MM.1S (cell line): ENCODE results near the gene SLX9.
"Not testable (repeated sequence)": the region's sequence is repeated elsewhere in the genome, so short reads cannot be mapped to it uniquely, and the experiment has no call there.

Experiments
- DNase-seq: peaks from one replicate; pipeline ENCODE4 v3.0.0-alpha.2; 2015
- H2AFZ ChIP-seq: fragments of 300-600 bp; sonication (generic); 2 replicates; pipeline ENCODE4 v1.6.0; 2016; ENCODE audit warnings: antibody characterized with exemption, low read length
- H3F3A ChIP-seq: fragments of 300-600 bp; sonication (generic); 2 replicates; pipeline ENCODE4 v1.6.1; 2016; ENCODE audit warnings: mild to moderate bottlenecking, antibody characterized with exemption, low read length, moderate library complexity, mixed read lengths; ENCODE audit not compliant: insufficient read depth
- H3K27ac ChIP-seq: fragments of 300-600 bp; sonication (generic); 2 replicates; pipeline ENCODE4 v1.5.1; 2016; ENCODE audit warnings: mild to moderate bottlenecking, low read length
- H3K27me3 ChIP-seq: fragments of 300-600 bp; sonication (generic); replicated peaks from 2 replicates; pipeline ENCODE4 v1.6.0; 2016; ENCODE audit warnings: low read length; ENCODE audit not compliant: insufficient read depth
- H3K36me3 ChIP-seq: fragments of 300-600 bp; sonication (generic); replicated peaks from 2 replicates; pipeline ENCODE4 v1.6.1; 2016; ENCODE audit warnings: mild to moderate bottlenecking, low read length, mixed read lengths; ENCODE audit not compliant: insufficient read depth
- H3K4me1 ChIP-seq: fragments of 300-600 bp; sonication (generic); 2 replicates; pipeline ENCODE4 v1.6.1; 2016; ENCODE audit warnings: low read length, mixed read lengths
- H3K4me2 ChIP-seq: fragments of 300-600 bp; sonication (generic); 2 replicates; pipeline ENCODE4 v1.6.0; 2016; ENCODE audit warnings: low read depth, low read length
- H3K4me3 ChIP-seq: fragments of 300-600 bp; sonication (generic); 2 replicates; pipeline ENCODE4 v1.5.1; 2016; ENCODE audit warnings: low read length, mixed read lengths
- H3K79me2 ChIP-seq: fragments of 300-600 bp; sonication (generic); 2 replicates; pipeline ENCODE4 v1.6.1; 2016; ENCODE audit warnings: mixed run types, low read length, mixed read lengths
- H3K9ac ChIP-seq: fragments of 300-600 bp; sonication (generic); 2 replicates; pipeline ENCODE4 v1.6.1; 2016; ENCODE audit warnings: low read length, mixed read lengths
- H3K9me2 ChIP-seq: fragments of 300-600 bp; sonication (generic); replicated peaks from 2 replicates; pipeline ENCODE4 v1.6.1; 2016; ENCODE audit warnings: mild to moderate bottlenecking, low read length, mixed read lengths; ENCODE audit not compliant: insufficient read depth
- H3K9me3 ChIP-seq: fragments of 300-600 bp; sonication (generic); replicated peaks from 2 replicates; pipeline ENCODE4 v1.6.1; 2016; ENCODE audit warnings: mild to moderate bottlenecking, low read length, mixed read lengths; ENCODE audit not compliant: insufficient read depth
- H4K20me1 ChIP-seq: fragments of 300-600 bp; sonication (generic); 2 replicates; pipeline ENCODE4 v1.6.1; 2016; ENCODE audit warnings: mild to moderate bottlenecking, low read length, moderate library complexity, mixed read lengths; ENCODE audit not compliant: insufficient read depth
- EZH2 ChIP-seq: fragments of 300-600 bp; sonication (generic); optimal IDR thresholded peaks from 2 replicates; pipeline ENCODE3; 2017; ENCODE audit warnings: low read depth, mild to moderate bottlenecking, antibody characterized with exemption, low read length, mixed read lengths
- EZH2phosphoT487 ChIP-seq: fragments of 300-600 bp; sonication (generic); IDR thresholded peaks from 2 replicates; pipeline ENCODE4 v1.6.1; 2018; ENCODE audit warnings: antibody characterized with exemption, low read length
- TF ChIP-seq, protein P1 (sequence below): fragments of 300-600 bp; sonication (generic); IDR thresholded peaks from 2 replicates; pipeline ENCODE4 v1.5.1; 2016; ENCODE audit warnings: antibody characterized with exemption, low read length, mixed read lengths

The SLX9 gene

DNA sequence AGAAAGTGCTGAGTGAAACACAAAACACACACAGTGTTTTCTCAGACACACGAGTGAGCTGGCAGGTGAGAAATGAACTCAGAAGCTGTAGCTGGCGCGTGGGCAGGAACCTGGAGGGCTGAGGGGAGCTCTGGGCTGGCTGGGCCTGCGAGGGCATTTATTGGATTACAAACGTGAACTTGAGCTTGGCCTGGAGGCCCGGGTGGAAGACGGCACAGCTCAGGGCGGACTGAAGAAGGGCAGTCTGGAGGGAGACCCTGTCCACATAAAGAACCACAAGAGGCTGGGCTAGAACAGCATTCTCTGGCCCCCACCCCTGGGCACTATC lies 82.5 kb downstream of the SLX9 start:
- Histone ChIP-seq H3K79me2 (no peaks in the 10 kb centered on the region), H3K9me3 (no peaks in the 10 kb centered on the region), H3K9ac (no peak overlapping the region), H3K4me3 (no peak overlapping the region), H3K9me2 (no peaks in the 10 kb centered on the region), H3K27me3 (peaks cover 92% of the 10 kb centered on the region), H3K4me1 (no peaks in the 10 kb centered on the region), H2AFZ (no peak overlapping the region), H3K4me2 (no peak overlapping the region), H4K20me1 (no peaks in the 10 kb centered on the region), H3K36me3 (no peaks in the 10 kb centered on the region), H3F3A (no peaks in the 10 kb centered on the region), H3K27ac (no peak overlapping the region)
- TF ChIP-seq EZH2phosphoT487 (no peak), EZH2 (no peak)
- TF ChIP-seq, protein P1, sequence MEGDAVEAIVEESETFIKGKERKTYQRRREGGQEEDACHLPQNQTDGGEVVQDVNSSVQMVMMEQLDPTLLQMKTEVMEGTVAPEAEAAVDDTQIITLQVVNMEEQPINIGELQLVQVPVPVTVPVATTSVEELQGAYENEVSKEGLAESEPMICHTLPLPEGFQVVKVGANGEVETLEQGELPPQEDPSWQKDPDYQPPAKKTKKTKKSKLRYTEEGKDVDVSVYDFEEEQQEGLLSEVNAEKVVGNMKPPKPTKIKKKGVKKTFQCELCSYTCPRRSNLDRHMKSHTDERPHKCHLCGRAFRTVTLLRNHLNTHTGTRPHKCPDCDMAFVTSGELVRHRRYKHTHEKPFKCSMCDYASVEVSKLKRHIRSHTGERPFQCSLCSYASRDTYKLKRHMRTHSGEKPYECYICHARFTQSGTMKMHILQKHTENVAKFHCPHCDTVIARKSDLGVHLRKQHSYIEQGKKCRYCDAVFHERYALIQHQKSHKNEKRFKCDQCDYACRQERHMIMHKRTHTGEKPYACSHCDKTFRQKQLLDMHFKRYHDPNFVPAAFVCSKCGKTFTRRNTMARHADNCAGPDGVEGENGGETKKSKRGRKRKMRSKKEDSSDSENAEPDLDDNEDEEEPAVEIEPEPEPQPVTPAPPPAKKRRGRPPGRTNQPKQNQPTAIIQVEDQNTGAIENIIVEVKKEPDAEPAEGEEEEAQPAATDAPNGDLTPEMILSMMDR, result no peak
- no peak for DNase-seq

DNA sequence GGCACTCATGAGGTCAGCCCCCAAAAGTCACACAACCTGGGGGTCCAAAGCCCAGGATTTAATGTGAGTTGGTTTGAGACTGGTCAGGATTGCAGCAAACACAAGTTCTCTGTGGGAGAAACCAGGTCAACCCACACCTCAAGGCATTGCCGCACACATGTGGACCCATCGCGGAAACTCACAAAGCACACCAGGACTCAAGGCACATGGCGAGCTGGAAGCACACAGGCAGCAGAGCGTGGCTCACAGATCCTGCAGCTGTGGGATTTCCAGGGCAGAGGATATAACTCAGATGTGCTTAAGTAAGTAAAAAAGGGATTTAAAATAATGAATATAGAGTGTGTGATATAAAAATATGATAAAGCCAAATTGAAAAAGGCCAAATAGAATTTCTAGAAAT lies 82.9 kb downstream of the SLX9 start:
- no peaks in the 10 kb centered on the region for H3K9me2 ChIP-seq
- no peak overlapping the region for H3K4me3 ChIP-seq
- no peak overlapping the region for H3K4me2 ChIP-seq
- no peak overlapping the region for H3K27ac ChIP-seq
- no peaks in the 10 kb centered on the region for H3K9me3 ChIP-seq
- no peaks in the 10 kb centered on the region for H3K4me1 ChIP-seq
- H3K79me2 ChIP-seq, result no peaks in the 10 kb centered on the region
- H4K20me1 ChIP-seq, result no peaks in the 10 kb centered on the region
- H3K9ac ChIP-seq, result no peak overlapping the region
- peaks cover 92% of the 10 kb centered on the region for H3K27me3 ChIP-seq
- no peaks in the 10 kb centered on the region for H3K36me3 ChIP-seq
- DNase-seq, result no peak
- TF ChIP-seq, protein P1, result no peak
- TF ChIP-seq EZH2phosphoT487 (no peak), EZH2 (no peak)
- H2AFZ ChIP-seq, result no peak overlapping the region
- H3F3A ChIP-seq, result no peaks in the 10 kb centered on the region

DNA sequence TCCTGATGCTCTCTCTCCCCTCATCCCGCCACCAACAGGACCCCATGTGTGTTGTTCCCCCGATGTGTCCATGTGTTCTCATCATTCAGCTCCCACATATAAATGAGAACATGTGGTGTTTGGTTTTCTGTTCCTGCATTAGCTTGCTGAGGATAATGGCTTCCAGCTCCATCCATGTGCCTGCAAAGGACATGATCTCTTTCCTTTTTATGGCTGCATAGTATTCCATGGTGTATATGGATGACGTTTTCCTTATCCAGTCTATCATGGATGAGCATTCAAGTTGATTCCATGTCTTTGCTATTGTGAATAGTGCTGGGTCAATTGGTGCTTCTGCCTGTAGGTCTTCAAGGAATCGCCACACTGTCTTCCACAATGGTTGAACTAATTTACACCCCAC lies 84.7 kb downstream of the SLX9 start:
- not testable (repeated sequence) for H3K79me2 ChIP-seq, H3K9ac ChIP-seq, H3K36me3 ChIP-seq, H3K27ac ChIP-seq, DNase-seq, H3K9me3 ChIP-seq, H2AFZ ChIP-seq, H3K4me3 ChIP-seq, H3F3A ChIP-seq, H3K4me1 ChIP-seq, H3K9me2 ChIP-seq, H3K4me2 ChIP-seq, H4K20me1 ChIP-seq
- peaks cover 94% of the 10 kb centered on the region for H3K27me3 ChIP-seq

DNA sequence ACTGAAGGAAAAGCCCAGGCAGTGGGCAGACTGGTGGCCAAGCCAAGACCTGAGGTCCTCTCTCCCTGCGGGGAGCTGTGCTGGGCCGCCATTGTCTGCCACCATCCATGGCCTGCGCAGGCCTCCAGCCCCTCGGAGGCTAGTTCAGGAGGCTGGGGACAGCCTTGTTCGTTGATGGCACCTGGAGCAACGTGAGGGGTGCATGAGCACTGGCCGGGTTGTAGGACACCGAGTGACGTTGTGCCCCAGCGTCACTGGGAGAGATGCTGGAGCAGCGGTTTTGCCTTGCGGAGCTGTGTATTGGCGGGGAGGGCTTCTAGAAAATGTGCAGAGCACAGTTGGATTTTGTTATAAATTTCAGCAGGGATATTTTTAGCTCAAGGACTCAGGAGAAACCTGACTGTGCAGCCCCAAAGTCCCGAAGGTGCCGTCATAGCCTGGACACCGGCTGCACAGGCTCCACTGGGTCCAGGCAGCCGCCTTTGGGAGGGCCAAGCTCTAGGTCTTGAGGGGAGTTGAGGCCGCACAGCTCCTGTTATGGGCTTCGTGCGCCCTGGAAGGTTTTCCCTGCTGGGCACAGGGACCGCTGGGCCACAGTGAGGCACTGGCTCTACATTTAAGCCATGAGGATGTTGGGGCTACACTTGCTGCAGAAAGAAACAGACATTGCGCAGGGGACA lies 86.4 kb downstream of the SLX9 start:
- no peaks in the 10 kb centered on the region for H3K79me2 ChIP-seq
- no peak overlapping the region for H2AFZ ChIP-seq
- no peaks in the 10 kb centered on the region for H3K4me1 ChIP-seq
- no peaks in the 10 kb centered on the region for H3K9me2 ChIP-seq
- no peak overlapping the region for H3K4me3 ChIP-seq
- no peaks in the 10 kb centered on the region for H4K20me1 ChIP-seq
- no peaks in the 10 kb centered on the region for H3K36me3 ChIP-seq
- no peak overlapping the region for H3K27ac ChIP-seq
- H3K9me3 ChIP-seq, result no peaks in the 10 kb centered on the region
- H3K9ac ChIP-seq, result no peak overlapping the region
- H3F3A ChIP-seq, result no peaks in the 10 kb centered on the region
- peaks cover 94% of the 10 kb centered on the region for H3K27me3 ChIP-seq
- H3K4me2 ChIP-seq, result no peak overlapping the region
- DNase-seq, result no peak
- no peak for TF ChIP-seq EZH2phosphoT487
- no peak for TF ChIP-seq EZH2
- TF ChIP-seq, protein P1, result no peak
